ENCODE results near the gene SELENOO. TPM values are rescaled to one million over a fixed set of nuclear protein-coding genes. Genes with fewer than 3 reads are reported as not detected.

The SELENOO gene
- total and polyA plus RNA-seq, 4 donors: 15.6 to 30.3 (median 24.1) TPM

- Histone ChIP-seq H3K9ac (ENCODE audit: insufficient read depth in 1 of 2, low read length in 2 of 2) (no peak overlapping the region), H3K9me3 (ENCODE audit: control insufficient read depth in 4 of 4, insufficient read depth in 3 of 4, low read length in 3 of 4) (no peaks in the 10 kb centered on the region), H3K27ac (ENCODE audit: low read depth in 1 of 2, low read length in 1 of 2) (peak overlapping the region; percentile 43 to 95), H3K4me1 (ENCODE audit: control insufficient read depth in 5 of 5, insufficient read depth in 5 of 5, low read length in 5 of 5) (peaks cover 2 to 25% (median 16%) of the 10 kb centered on the region in 5 donors), H3K36me3 (ENCODE audit: control insufficient read depth in 4 of 4, insufficient read depth in 4 of 4, low read length in 4 of 4) (peaks cover 0 to 25% (median 7%) of the 10 kb centered on the region in 4 donors), H3K27me3 (ENCODE audit: control insufficient read depth in 3 of 3, insufficient read depth in 3 of 3, low read length in 2 of 3) (no peaks in the 10 kb centered on the region), H3K4me3 (peak overlapping the region; percentile 36)
- no peak for DNase-seq
- no peak for ATAC-seq (ENCODE audit: insufficient read depth, low FRiP score)
- 22 to 46% methylated on average over 18 of the region's 18 CpGs for WGBS, 2 donors
- TF ChIP-seq, protein P1, sequence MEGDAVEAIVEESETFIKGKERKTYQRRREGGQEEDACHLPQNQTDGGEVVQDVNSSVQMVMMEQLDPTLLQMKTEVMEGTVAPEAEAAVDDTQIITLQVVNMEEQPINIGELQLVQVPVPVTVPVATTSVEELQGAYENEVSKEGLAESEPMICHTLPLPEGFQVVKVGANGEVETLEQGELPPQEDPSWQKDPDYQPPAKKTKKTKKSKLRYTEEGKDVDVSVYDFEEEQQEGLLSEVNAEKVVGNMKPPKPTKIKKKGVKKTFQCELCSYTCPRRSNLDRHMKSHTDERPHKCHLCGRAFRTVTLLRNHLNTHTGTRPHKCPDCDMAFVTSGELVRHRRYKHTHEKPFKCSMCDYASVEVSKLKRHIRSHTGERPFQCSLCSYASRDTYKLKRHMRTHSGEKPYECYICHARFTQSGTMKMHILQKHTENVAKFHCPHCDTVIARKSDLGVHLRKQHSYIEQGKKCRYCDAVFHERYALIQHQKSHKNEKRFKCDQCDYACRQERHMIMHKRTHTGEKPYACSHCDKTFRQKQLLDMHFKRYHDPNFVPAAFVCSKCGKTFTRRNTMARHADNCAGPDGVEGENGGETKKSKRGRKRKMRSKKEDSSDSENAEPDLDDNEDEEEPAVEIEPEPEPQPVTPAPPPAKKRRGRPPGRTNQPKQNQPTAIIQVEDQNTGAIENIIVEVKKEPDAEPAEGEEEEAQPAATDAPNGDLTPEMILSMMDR (IDR thresholded peaks at IDR 0.05; ENCODE audit: control extremely low read depth, extremely low read depth): no peak
Observed at GRCh38 chr22:50190941-50191741, 9.7 kb upstream of the SELENOO start.

DNA sequence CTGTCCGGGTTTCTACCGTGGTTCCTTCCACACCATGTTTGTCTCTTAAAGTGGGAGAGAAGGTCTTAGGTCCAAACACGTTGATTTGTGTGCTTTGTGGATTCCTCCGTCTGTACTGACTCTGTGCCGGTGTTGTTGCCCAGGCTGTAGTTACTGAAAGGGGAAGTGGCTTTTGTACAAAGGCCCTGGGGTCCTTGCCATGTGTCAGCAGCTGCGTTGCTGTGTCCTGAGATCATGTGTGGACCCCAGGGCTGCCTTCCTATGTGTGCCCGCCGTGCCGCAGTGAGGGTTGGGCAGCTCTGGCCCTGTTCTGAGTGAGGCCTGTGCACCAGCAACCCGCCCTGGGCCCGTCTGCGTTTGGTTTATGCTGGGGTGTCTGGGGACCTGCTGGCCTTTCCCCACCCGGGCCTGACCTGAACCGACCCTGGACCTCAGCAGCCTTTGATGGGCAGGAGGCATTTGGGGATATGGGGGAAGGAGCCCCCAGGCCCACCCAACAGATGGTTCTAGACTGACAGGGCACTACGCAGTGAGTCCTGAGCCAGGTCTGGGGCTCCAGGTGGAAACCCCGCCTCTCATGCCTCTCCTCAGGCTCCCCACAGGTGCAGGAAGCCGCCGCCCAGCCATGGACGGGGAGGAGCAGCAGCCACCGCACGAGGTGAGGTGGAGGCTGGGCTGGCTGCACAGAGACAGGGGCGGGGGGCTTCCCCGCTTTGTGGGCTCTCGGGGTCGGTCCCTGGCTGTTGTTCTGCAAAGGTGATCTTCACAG, 8.2 kb upstream of the SELENOO start:
- H3K9me3 ChIP-seq (ENCODE audit: control insufficient read depth in 4 of 4, insufficient read depth in 3 of 4, low read length in 3 of 4): no peaks in the 10 kb centered on the region
- H3K36me3 ChIP-seq (ENCODE audit: control insufficient read depth in 4 of 4, insufficient read depth in 4 of 4, low read length in 4 of 4): peaks cover 0 to 37% (median 7%) of the 10 kb centered on the region in 4 donors
- ATAC-seq (ENCODE audit: insufficient read depth, low FRiP score) (no peak), DNase-seq (no peak)
- WGBS, 2 donors: 58 to 70% methylated on average over 25 of the region's 25 CpGs
- peak overlapping the region in 1 of 2 donors; percentile 35 for H3K27ac ChIP-seq (ENCODE audit: low read depth in 1 of 2, low read length in 1 of 2)
- no peak overlapping the region for H3K4me3 ChIP-seq
- no peak overlapping the region for H3K9ac ChIP-seq (ENCODE audit: insufficient read depth in 1 of 2, low read length in 2 of 2)
- H3K4me1 ChIP-seq (ENCODE audit: control insufficient read depth in 5 of 5, insufficient read depth in 5 of 5, low read length in 5 of 5): peaks cover 2 to 25% (median 16%) of the 10 kb centered on the region in 5 donors
- no peaks in the 10 kb centered on the region for H3K27me3 ChIP-seq (ENCODE audit: control insufficient read depth in 3 of 3, insufficient read depth in 3 of 3, low read length in 2 of 3)
- TF ChIP-seq, protein P1 (IDR thresholded peaks at IDR 0.05; ENCODE audit: control extremely low read depth, extremely low read depth): no peak

DNA sequence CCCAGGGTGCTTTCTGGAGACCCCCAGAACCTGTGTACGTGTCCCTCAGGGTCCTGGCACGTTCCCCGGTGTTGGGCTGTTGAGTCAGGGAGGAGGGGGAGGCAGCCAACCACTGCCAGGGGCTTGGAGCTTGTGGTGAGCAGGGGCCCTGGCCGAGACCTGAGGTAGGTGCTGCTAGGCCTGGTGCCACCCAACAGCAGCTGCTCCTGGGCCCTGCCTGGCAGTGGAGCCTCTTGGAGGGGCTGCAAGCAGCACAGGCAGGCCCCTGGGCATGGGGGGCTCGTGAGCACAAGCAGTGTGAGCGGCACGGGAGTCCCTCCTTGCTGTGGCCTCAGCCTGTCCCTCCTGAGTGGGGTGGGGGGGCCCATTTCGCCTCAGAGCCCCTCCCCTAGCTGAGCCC, 7.2 kb upstream of the SELENOO start:
- H3K9ac ChIP-seq (ENCODE audit: insufficient read depth in 1 of 2, low read length in 2 of 2): no peak overlapping the region
- no peak overlapping the region for H3K27ac ChIP-seq (ENCODE audit: low read depth in 1 of 2, low read length in 1 of 2)
- TF ChIP-seq, protein P1 (IDR thresholded peaks at IDR 0.05; ENCODE audit: control extremely low read depth, extremely low read depth): no peak
- H3K36me3 ChIP-seq (ENCODE audit: control insufficient read depth in 4 of 4, insufficient read depth in 4 of 4, low read length in 4 of 4): peaks cover 2 to 47% (median 8%) of the 10 kb centered on the region in 4 donors
- H3K4me3 ChIP-seq: no peak overlapping the region
- no peak for ATAC-seq (ENCODE audit: insufficient read depth, low FRiP score)
- WGBS, 2 donors: 91 to 95% methylated on average over 6 to 8 of the region's 8 CpGs
- H3K4me1 ChIP-seq (ENCODE audit: control insufficient read depth in 5 of 5, insufficient read depth in 5 of 5, low read length in 5 of 5): peaks cover 2 to 25% (median 16%) of the 10 kb centered on the region in 5 donors
- no peak for DNase-seq
- H3K9me3 ChIP-seq (ENCODE audit: control insufficient read depth in 4 of 4, insufficient read depth in 3 of 4, low read length in 3 of 4): no peaks in the 10 kb centered on the region
- no peaks in the 10 kb centered on the region for H3K27me3 ChIP-seq (ENCODE audit: control insufficient read depth in 3 of 3, insufficient read depth in 3 of 3, low read length in 2 of 3)

Measured in lung (tissue), 12 donors.